Suppressor macrophage treated with lipopolysaccharide for 4 hours (primary cell): ENCODE results near the gene CUTA.

Experiments used
- DNase-seq: peaks from one replicate; pipeline ENCODE4 v3.0.0-alpha.2; 2020

Gene CUTA

DNA sequence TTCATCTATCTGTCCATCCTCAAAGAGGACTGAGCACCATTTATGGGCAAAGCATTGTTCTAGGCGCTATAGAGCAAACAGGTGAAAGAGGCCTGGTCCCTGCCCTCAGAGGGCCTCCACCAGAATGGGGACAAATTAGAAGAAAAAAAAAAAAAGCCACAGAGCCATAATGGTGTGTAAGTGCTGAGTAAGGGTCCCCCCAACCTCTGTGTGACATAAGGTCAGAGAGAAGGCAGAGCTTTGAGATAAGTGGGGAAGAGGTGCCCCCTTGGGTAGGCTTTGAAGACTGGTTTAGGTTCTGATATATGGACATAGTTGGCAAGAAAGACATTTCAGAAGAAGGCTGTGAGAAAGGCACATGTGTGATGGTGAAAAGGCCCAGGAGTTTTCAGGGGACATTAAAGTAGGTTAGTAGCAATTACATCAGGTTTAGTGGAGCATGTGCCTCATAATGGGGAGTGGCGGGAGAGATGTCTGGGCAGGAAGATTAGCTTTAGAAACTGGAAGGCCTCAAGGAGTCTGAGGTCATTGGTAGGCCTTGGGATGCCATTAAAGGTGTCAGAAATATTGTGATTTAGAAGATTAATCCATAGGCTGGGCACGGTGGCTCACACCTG is 21.2 kb upstream of the CUTA start:
- DNase-seq = no peak

GRCh38 chr6:33437666-33438065 is 19.8 kb upstream of the CUTA start:
- DNase-seq = no peak

- DNase-seq = peak; percentile 55
Measured at GRCh38 chr6:33434961-33435360, 17.1 kb upstream of the CUTA start.

GRCh38 chr6:33433544-33434191 is 15.8 kb upstream of the CUTA start:
- no peak for DNase-seq

DNA sequence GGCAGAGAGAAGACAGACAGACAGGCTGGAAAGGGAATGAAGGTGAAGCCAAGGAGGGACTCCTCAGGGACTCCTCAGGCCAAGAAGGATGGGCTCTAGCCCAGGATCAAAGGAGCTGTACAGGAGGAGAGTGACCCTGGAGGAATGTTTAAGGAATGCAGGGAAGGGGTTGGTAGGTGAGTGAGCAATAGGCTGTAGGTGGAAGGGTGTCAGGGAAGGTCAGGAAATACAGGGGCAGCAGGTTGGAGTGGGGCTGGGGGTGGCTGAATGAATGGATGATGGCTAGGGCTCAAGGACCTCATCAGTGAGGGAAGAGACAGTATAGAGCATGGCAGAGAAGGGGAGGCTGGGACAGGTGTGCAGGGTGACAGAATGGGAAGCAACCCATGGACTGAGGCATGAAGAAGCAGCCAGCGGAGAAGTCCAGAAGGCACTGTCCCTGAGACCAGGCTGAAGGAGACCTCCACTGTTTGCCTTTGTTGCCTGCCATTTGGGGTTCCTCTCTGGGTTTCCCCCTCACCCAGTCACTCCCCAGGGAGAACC is 15.2 kb upstream of the CUTA start:
- DNase-seq = no peak

DNA sequence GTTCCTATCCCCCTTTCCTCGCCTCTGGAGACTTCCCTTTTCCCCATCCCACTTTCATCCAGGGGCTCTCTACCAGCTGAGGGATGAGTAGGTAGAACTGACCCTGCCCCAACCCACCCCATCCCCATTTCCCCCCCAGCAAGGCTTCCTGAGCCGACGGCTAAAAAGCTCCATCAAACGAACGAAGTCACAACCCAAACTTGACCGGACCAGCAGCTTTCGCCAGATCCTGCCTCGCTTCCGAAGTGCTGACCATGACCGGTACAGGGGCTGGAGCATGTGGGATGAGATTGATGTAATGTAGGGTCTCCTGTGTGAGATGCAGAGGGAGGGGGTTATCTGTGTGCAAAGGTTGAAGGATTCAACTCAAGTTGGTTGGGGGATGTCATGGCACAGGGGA is 14.6 kb upstream of the CUTA start:
- DNase-seq = no peak

DNA sequence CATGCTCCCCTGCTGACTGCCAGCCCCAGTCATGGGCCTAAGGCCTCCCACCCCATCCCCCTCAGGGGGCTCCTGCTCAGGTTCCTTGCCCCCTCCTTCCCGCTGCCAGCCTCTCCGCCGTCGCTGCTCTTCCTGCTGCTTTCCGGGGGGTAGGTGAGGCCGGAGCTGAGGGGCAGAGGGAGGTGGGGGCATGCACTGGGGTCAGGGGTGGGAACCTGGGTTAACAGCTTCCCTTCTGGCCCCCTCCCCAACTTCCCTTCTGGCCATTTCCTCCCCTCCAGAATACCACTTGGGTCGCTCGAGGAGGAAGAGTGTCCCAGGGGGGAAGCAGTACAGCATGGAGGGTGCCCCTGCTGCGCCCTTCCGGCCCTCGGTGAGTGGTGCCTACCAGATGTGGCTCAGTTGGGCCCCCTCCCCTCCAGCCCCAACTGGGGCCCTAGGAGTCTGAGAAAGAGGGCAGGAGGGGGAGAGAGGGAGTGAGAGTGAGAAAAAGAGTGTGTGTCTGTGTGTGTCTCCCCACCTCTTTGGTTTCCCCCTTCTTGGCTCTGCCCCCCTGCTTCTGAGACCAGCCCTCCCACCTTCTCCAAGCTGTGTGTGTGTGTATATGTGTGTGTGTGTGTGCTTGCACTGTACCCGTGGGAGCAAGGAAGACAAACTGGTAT is 14.1 kb upstream of the CUTA start:
- no peak for DNase-seq

GRCh38 chr6:33430991-33431879 is 13.3 kb upstream of the CUTA start:
- DNase-seq = no peak

GRCh38 chr6:33430334-33430733 is 12.4 kb upstream of the CUTA start:
- no peak for DNase-seq

DNA sequence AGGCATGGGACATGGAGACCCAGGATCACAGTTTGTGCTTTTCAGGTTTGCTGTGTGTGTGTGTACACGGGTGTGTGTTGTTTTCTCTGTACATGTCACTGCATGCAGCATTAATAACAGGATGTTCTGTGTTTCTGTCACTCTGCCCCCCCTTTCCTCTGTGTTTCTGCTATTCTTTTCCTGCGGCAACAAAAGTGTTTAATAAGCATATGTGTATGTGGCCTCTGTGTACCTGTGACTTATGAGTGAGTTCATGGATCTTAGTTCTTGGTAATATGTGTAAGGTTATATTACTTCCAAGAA is 11.8 kb upstream of the CUTA start:
- no peak for DNase-seq

DNA sequence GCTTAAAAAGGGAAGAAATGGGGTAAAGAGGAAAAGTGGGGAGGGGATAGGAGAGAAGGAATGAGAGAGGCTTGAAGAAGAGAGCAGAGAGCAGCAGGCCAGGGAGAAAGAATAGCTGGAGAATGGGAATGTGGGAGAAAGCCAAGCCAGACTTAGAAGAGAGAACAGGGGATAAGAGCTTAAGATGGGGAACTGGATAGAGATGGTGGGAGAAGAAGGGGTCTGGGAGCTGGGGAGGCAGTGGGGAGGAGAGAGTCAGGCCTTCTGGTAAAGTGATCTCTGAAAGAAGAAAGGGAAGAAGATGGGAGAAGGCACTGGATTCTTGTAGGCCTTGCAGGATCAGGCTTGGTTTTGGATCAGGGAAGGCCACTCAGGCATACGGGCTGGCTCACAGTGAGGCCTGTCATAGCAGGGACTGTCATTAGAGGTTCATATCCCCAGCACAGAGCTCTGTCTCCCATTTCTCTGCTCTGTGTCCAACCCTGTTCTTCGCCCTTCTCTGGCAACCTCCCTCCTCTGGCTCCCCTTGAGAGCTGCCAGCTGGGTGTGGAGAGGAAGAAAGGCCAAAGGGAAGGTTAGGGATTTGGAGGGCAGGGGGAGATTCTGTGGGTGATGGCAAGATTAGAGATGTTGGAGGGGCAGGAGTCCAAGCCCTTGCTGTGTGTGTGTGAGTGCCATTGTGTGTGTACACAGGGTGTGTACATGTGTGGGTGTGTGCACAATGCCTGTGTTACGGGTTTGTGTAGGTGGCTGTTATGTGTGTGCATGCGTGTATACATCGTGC is 11.3 kb upstream of the CUTA start:
- no peak for DNase-seq

- DNase-seq = no peak
Measured at GRCh38 chr6:33428224-33428965, 10.5 kb upstream of the CUTA start.

- no peak for DNase-seq
Measured at GRCh38 chr6:33427585-33428223, 9.8 kb upstream of the CUTA start.

GRCh38 chr6:33426590-33427511 is 8.9 kb upstream of the CUTA start:
- DNase-seq = no peak

- DNase-seq = peak; percentile 71
Measured at GRCh38 chr6:33425668-33426577, 8.0 kb upstream of the CUTA start.

GRCh38 chr6:33424855-33425667 is 7.2 kb upstream of the CUTA start:
- no peak for DNase-seq

- DNase-seq = no peak
Measured at GRCh38 chr6:33423777-33424176, 5.9 kb upstream of the CUTA start.

DNA sequence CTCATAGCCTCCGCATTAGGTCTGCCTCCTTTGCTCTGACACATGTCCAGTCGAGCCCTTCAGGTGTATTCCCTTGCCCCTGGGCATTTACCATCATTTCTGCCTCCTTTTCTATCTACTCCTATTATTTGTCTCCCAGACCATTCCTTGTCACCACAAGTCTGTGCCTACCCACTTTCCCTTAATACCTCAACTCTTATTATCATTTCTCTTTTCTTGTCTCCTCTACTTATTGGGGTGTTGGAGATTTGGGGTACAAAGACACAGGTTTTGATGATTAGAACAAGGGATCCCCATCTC is 3.4 kb upstream of the CUTA start:
- no peak for DNase-seq
